Raji (cell line): ENCODE results near the gene NLRC3.

Source experiments
- POLR2A ChIP-seq: IDR thresholded peaks from 2 replicates; pipeline ENCODE4 v1.6.1; 2011; ENCODE audit warnings: low read depth, low read length, control low read depth; ENCODE audit not compliant: insufficient read depth

Gene NLRC3

GRCh38 chr16:3589441-3589921 lies 12.3 kb upstream of the NLRC3 start:
- no peak for TF ChIP-seq POLR2A

GRCh38 chr16:3589001-3589400 lies 11.8 kb upstream of the NLRC3 start:
- TF ChIP-seq POLR2A = no peak

- TF ChIP-seq POLR2A = peak; percentile 43
Measured at GRCh38 chr16:3587547-3588110, 10.4 kb upstream of the NLRC3 start.

GRCh38 chr16:3584412-3584811 lies 7.2 kb upstream of the NLRC3 start:
- no peak for TF ChIP-seq POLR2A

GRCh38 chr16:3583303-3584038 lies 6.3 kb upstream of the NLRC3 start:
- TF ChIP-seq POLR2A = no peak

- TF ChIP-seq POLR2A = no peak
Measured at GRCh38 chr16:3582276-3583165, 5.3 kb upstream of the NLRC3 start.

- TF ChIP-seq POLR2A = no peak
Measured at GRCh38 chr16:3581392-3581791, 4.2 kb upstream of the NLRC3 start.

GRCh38 chr16:3580686-3581085 lies 3.5 kb upstream of the NLRC3 start:
- TF ChIP-seq POLR2A = no peak

GRCh38 chr16:3580251-3580651 lies 3.0 kb upstream of the NLRC3 start:
- no peak for TF ChIP-seq POLR2A

GRCh38 chr16:3579776-3580175 lies 2.6 kb upstream of the NLRC3 start:
- no peak for TF ChIP-seq POLR2A

GRCh38 chr16:3578610-3579551 lies 1.7 kb upstream of the NLRC3 start:
- peak; percentile 32; the same call in 1 of the 2 replicates for TF ChIP-seq POLR2A

GRCh38 chr16:3578121-3578520 lies 918 bp upstream of the NLRC3 start:
- TF ChIP-seq POLR2A = no peak

- TF ChIP-seq POLR2A = no peak
Measured at GRCh38 chr16:3576211-3576610, 992 bp downstream of the NLRC3 start.

GRCh38 chr16:3575491-3575890 lies 1.7 kb downstream of the NLRC3 start:
- TF ChIP-seq POLR2A = no peak

GRCh38 chr16:3574195-3574594 lies 3.0 kb downstream of the NLRC3 start:
- no peak for TF ChIP-seq POLR2A
